Mucosa of rectum (tissue), 2 donors: ENCODE data around the gene CD274.
"Not testable (repeated sequence)": the region's sequence is repeated elsewhere in the genome, so short reads cannot be mapped to it uniquely, and the experiment has no call there.

Experiments used
- H3K27ac ChIP-seq, 2 donors: one replicate each; pipeline ENCODE4 v1.7.0; 2013; ENCODE audit warnings: inconsistent platforms in 2 of 2, low read depth in 2 of 2, low read length in 2 of 2
- H3K27me3 ChIP-seq, 2 donors: one replicate each; pipeline ENCODE4 v1.7.0; 2013; ENCODE audit warnings: low read length in 2 of 2; ENCODE audit not compliant: control insufficient read depth in 2 of 2, insufficient read depth in 2 of 2
- H3K36me3 ChIP-seq, 2 donors: one replicate each; pipeline ENCODE4 v1.7.0; 2013; ENCODE audit warnings: low read length in 2 of 2; ENCODE audit not compliant: control insufficient read depth in 2 of 2, insufficient read depth in 2 of 2
- H3K4me1 ChIP-seq, 2 donors: one replicate each; pipeline ENCODE4 v1.7.0; 2013; ENCODE audit warnings: low read length in 2 of 2, mild to moderate bottlenecking in 1 of 2; ENCODE audit not compliant: control insufficient read depth in 2 of 2, insufficient read depth in 2 of 2
- H3K4me3 ChIP-seq, 2 donors: one replicate each; pipeline ENCODE4 v1.7.0; 2013; ENCODE audit warnings: low read length in 2 of 2
- H3K9ac ChIP-seq, 2 donors: one replicate each; pipeline ENCODE4 v1.7.0; 2013; ENCODE audit warnings: low read length in 2 of 2, low read depth in 1 of 2, mild to moderate bottlenecking in 1 of 2
- H3K9me3 ChIP-seq, 2 donors: one replicate each; pipeline ENCODE4 v1.7.0; 2013; ENCODE audit warnings: low read length in 2 of 2; ENCODE audit not compliant: control insufficient read depth in 2 of 2
- donor health status: healthy.
- donor health status: Normal muscosa, but diverticular disease.

Gene CD274

GRCh38 chr9:5437254-5438216 lies 12.8 kb upstream of the CD274 start, which contains the start of gene PLGRKT:
TSS of gene PLGRKT (minus strand) at chr9:5437925. CDS start at chr9:5431977, 5,948 bp downstream.
- Histone ChIP-seq H3K36me3 (peaks cover 0 to 14% of the 10 kb centered on the region in 2 donors), H3K27ac (peak within 1 kb of the TSS; percentile 96 to 97), H3K4me3 (peak within 1 kb of the TSS; percentile 70 to 78), H3K9ac (peak within 1 kb of the TSS; percentile 89 to 96), H3K9me3 (no peaks in the 10 kb centered on the region), H3K27me3 (no peaks in the 10 kb centered on the region), H3K4me1 (peaks cover 7 to 24% of the 10 kb centered on the region in 2 donors)

DNA sequence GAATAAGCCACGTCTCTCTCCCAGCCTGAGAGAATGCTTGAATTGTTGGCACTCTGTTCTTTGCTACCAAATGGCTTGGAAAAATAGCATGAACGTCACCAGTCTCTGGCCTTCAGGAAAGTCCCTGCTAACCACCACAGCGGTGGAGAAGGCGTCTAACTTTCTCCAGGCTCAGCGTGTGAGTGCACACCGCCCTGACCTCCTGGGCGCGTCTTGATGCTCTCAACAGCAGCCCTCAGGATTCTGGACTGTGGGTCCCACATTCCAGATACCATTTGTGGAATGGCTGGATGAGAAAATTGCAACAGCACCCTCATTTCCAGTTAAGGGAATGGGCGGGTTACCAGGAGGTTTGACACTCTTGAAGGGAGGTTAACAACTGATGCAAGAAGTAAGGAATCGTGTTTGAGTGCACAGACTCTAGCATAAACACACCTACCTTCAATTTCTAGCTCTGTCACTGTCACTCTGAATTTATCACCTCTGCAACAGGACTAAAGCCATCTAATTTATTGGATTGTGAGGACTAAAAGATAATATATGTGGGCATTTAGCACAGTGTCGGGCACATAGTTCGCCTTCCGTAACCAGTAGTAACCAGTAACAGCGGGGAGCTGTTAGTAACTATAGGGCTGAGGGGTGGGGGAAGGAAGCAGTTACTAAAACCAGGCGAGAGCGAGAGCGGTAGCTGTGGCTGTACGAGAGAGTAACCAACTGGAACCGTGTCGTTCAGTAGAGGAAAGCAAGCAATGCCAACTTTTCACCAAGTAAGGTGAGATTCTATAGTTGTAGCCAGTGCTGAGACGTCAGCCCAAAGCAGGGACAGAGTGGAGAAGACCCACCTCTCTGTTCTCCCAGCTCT lies 11.8 kb upstream of the CD274 start:
- Histone ChIP-seq H3K9ac (peak overlapping the region; percentile 63 to 89), H3K4me3 (peak overlapping the region; percentile 70 to 78), H3K36me3 (peaks cover 0 to 11% of the 10 kb centered on the region in 2 donors), H3K27me3 (no peaks in the 10 kb centered on the region), H3K4me1 (peaks cover 7 to 24% of the 10 kb centered on the region in 2 donors), H3K9me3 (no peaks in the 10 kb centered on the region), H3K27ac (peak overlapping the region; percentile 96 to 97)

- Histone ChIP-seq H3K27ac (no peak overlapping the region), H3K9me3 (no peaks in the 10 kb centered on the region), H3K27me3 (no peaks in the 10 kb centered on the region), H3K4me1 (peaks cover 7 to 21% of the 10 kb centered on the region in 2 donors), H3K4me3 (no peak overlapping the region), H3K9ac (no peak overlapping the region), H3K36me3 (peaks cover 0 to 6% of the 10 kb centered on the region in 2 donors)
These were observed 9.9 kb upstream of the CD274 start for GRCh38 chr9:5440426-5440825.

DNA sequence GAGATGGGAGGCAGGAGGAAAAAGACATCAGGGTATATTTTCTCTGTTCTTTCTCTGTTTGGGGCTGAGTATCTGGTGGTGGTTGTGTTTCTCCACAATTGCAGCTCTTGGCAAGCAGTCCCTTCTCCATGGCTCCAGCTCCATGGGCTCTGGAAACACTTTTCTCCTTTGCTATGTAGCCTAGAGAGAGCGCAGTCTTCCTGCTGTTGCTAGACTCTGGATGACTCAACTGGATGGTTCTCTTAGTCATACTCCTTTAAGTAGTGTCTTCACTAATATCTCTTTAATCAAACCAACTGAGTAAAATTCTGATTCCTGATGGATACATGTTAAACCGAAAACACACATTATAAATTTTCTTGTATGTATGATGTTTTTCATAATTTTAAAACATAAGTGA lies 9.3 kb upstream of the CD274 start:
- Histone ChIP-seq H3K9ac (no peak overlapping the region), H3K4me3 (no peak overlapping the region), H3K4me1 (peaks cover 7 to 15% of the 10 kb centered on the region in 2 donors), H3K27ac (no peak overlapping the region), H3K27me3 (no peaks in the 10 kb centered on the region), H3K36me3 (peaks cover 0 to under 1% of the 10 kb centered on the region in 2 donors), H3K9me3 (no peaks in the 10 kb centered on the region)

GRCh38 chr9:5442400-5443011 lies 7.8 kb upstream of the CD274 start:
- no peak overlapping the region for H3K27ac ChIP-seq
- no peak overlapping the region for H3K9ac ChIP-seq
- H3K9me3 ChIP-seq = no peaks in the 10 kb centered on the region
- H3K4me3 ChIP-seq = no peak overlapping the region
- H3K27me3 ChIP-seq = no peaks in the 10 kb centered on the region
- H3K4me1 ChIP-seq = peaks cover 5 to 10% of the 10 kb centered on the region in 2 donors
- H3K36me3 ChIP-seq = no peaks in the 10 kb centered on the region

DNA sequence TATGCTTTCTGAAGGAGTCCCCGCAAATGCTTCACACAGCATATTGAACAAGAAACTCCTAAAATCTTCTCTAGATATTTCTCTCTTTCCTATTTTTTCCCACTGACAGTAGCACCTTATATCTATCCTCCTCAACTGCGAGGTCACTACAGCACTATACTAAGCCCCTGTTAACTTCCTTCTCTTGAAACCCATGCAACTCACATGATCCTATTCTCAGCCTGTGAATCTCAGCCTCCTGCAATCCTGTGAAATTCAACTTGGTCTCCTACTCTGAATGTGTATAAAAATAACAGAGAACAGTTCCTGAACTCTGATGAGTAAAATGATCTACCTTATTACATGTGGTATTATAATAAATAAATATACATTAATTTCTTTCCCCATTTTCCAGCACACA lies 6.5 kb upstream of the CD274 start:
- no peaks in the 10 kb centered on the region for H3K27me3 ChIP-seq

GRCh38 chr9:5445096-5445495 lies 5.2 kb upstream of the CD274 start:
- H3K4me3 ChIP-seq, H3K9ac ChIP-seq, H3K27me3 ChIP-seq, H3K4me1 ChIP-seq, H3K36me3 ChIP-seq, H3K9me3 ChIP-seq, H3K27ac ChIP-seq: not testable (repeated sequence)

More for the DNA sequence above, 6.5 kb upstream of the CD274 start:
- Histone ChIP-seq H3K27ac (no peak overlapping the region), H3K9ac (no peak overlapping the region), H3K4me1 (peaks cover 0 to 1% of the 10 kb centered on the region in 2 donors), H3K4me3 (no peak overlapping the region), H3K36me3 (no peaks in the 10 kb centered on the region), H3K9me3 (no peaks in the 10 kb centered on the region)

DNA sequence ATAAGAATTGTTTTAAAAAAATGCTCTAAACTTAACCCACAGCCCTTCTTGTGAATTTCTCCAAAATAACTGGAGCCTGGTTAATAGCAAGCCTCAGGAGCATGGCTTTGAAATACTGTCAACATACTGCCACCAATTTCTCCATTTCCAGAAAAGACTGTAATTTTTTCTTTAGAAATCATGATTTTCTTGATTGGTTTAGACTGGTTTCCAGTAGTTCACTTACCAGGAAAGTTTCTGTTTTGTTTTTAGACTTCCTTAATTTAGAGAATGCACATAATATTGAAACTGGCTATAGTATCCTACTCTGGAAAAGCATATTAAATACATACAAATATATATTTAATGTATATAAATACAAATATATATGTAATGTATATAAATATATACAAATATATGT lies 4.5 kb upstream of the CD274 start:
- no peaks in the 10 kb centered on the region for H3K36me3 ChIP-seq
- H3K4me1 ChIP-seq = peaks cover 0 to 10% of the 10 kb centered on the region in 2 donors
- no peak overlapping the region for H3K27ac ChIP-seq
- no peaks in the 10 kb centered on the region for H3K27me3 ChIP-seq
- H3K4me3 ChIP-seq = no peak overlapping the region
- H3K9me3 ChIP-seq = no peaks in the 10 kb centered on the region
- H3K9ac ChIP-seq = no peak overlapping the region

DNA sequence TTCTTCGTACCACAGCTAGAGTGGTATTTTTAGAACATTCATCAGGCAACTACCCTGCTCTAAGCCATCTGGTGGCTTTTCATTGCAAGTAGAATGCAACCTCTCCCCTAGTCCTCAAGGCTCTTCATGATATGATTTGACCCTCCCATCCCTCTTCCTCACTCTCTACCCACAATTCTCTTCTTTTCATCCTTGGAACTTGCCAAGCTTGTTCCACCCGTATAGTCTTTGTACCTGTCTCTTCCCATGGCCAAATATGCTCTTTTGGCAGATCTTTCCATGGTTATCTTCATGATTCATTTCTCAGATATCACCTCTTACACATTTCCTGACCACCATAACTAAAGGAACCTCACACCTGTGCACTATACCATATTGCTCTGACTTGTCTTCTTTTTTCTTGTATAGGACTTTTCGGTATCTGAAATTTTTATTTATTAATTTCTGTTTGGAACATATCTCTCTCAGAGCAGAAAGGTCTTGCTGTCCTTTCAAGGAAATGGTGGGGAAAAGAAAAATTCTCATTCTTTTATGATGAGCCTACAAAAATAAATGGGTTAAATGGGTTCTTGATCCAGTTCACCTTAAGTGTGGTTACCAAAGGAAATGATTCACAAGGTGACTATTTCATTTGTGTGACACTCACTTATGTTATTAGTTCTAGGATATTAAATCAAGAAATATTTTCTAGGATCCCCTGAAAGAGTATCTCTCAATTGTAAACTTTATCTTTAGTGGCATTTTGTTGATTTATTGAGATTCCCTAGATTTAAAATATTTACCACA lies 3.7 kb upstream of the CD274 start:
- H3K27ac ChIP-seq = no peak overlapping the region
- no peaks in the 10 kb centered on the region for H3K27me3 ChIP-seq
- no peak overlapping the region for H3K4me3 ChIP-seq
- H3K4me1 ChIP-seq = peaks cover 3 to 10% of the 10 kb centered on the region in 2 donors
- H3K9me3 ChIP-seq = no peaks in the 10 kb centered on the region
- no peak overlapping the region for H3K9ac ChIP-seq
- no peaks in the 10 kb centered on the region for H3K36me3 ChIP-seq
